ENCODE measurements around the gene ITIH5.

- no peak for TF ChIP-seq EZH2 (IDR thresholded peaks at IDR 0.05)
- TF ChIP-seq POLR2AphosphoS5 (IDR thresholded peaks at IDR 0.05; ENCODE audit: borderline replicate concordance, low read depth, low read length): no peak
Measured at GRCh38 chr10:7526017-7526400, 140.8 kb downstream of the ITIH5 start.
